22Rv1 (cell line): Measurements from ENCODE around the gene FAM234A.

Source experiments
- CTCF ChIP-seq: fragments of 450-650 bp; IDR thresholded peaks from 2 replicates; pipeline ENCODE4 v1.5.1; 2017; ENCODE audit warnings: mild to moderate bottlenecking
- ZFX ChIP-seq: fragments of 450-650 bp; IDR thresholded peaks from 2 replicates; pipeline ENCODE4 v1.6.1; 2017; ENCODE audit warnings: antibody characterized with exemption, borderline replicate concordance

- TF ChIP-seq CTCF (peak; percentile 34), ZFX (no peak)
Observed at GRCh38 chr16:234468-235305, at the start of gene FAM234A.
